ENCODE data around the gene TET3. TPM values are rescaled to one million over a fixed set of nuclear protein-coding genes. Genes with fewer than 3 reads are reported as not detected.

TET3 gene
- total RNA-seq, 8 experiments from 2014 or later = 3.0 to 19.7 (median 12.4) TPM

- peak in 5 of 8 experiments; percentile 24 to 81 (median 50) for ATAC-seq (replicated peaks in 6 of 8)
- WGBS, 10 experiments = 0 to 85% (median 80%) methylated on average over 1 to 5 of the region's 9 CpGs; no CpG with 5 or more reads in 5 of the 10 experiments
- Histone ChIP-seq H3K4me1 (replicated peaks in 1 of 2) (no peaks in the 10 kb centered on the region), H3K4me3 (no peak overlapping the region), H3K27ac (no peak overlapping the region)
- in situ Hi-C loops (cut with MboI; ENCODE audit: low pct_unique_long_range_greater_than_20kb in 2 of 9, low sequenced_read_pairs in 9 of 9, unreplicated experiment in 9 of 9) = no loop called here
These were observed 36.1 kb downstream of the TET3 start for GRCh38 chr2:74020702-74021406.

GRCh38 chr2:74021407-74021755, 36.7 kb downstream of the TET3 start:
- H3K4me3 ChIP-seq = no peak overlapping the region
- H3K27ac ChIP-seq = no peak overlapping the region
- no peak for ATAC-seq (replicated peaks in 6 of 8)
- in situ Hi-C loops (cut with MboI; ENCODE audit: low pct_unique_long_range_greater_than_20kb in 2 of 9, low sequenced_read_pairs in 9 of 9, unreplicated experiment in 9 of 9) = no loop called here
- no peaks in the 10 kb centered on the region for H3K4me1 ChIP-seq (replicated peaks in 1 of 2)
- WGBS, 10 experiments = 90 to 100% (median 92%) methylated on average over 1 to 4 of the region's 5 CpGs; no CpG with 5 or more reads in 6 of the 10 experiments

DNA sequence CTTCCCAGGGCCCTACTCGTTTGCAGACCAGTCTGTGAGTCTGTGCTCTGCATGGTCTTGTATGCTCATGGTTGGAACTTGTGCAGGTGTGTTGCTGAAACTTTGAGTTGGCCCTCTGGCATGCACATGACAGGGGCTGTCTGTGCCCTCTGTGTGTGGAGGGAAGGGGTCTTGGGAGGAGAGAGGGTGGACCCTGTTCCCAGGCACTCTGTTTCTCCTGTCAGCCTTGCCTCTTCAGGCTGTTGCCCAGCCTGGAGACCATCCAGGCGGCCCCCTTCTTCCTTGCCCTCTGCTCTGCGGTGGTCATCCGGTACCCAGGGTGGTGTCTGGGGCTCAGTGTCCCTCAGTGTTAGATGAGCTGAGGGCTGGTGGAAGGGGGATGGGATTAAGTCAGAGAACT, 39.5 kb downstream of the TET3 start:
- in situ Hi-C loops (cut with MboI; ENCODE audit: low pct_unique_long_range_greater_than_20kb in 2 of 9, low sequenced_read_pairs in 9 of 9, unreplicated experiment in 9 of 9) = no loop called here
- no peak overlapping the region for H3K4me3 ChIP-seq
- WGBS, 10 experiments = 13 to 100% (median 66%) methylated on average over 1 to 4 of the region's 4 CpGs; no CpG with 5 or more reads in 4 of the 10 experiments
- H3K4me1 ChIP-seq (replicated peaks in 1 of 2) = no peaks in the 10 kb centered on the region
- no peak for ATAC-seq (replicated peaks in 6 of 8)
- no peak overlapping the region for H3K27ac ChIP-seq

GRCh38 chr2:74025971-74026612, 41.4 kb downstream of the TET3 start:
- in situ Hi-C loops (cut with MboI; ENCODE audit: low pct_unique_long_range_greater_than_20kb in 2 of 9, low sequenced_read_pairs in 9 of 9, unreplicated experiment in 9 of 9) = no loop called here
- peak in 4 of 8 experiments; percentile 24 to 86 (median 64) for ATAC-seq (replicated peaks in 6 of 8)
- Histone ChIP-seq H3K27ac (no peak overlapping the region), H3K4me1 (replicated peaks in 1 of 2) (no peaks in the 10 kb centered on the region), H3K4me3 (no peak overlapping the region)
- 14 to 88% (median 49%) methylated on average over 1 to 3 of the region's 6 CpGs; no CpG with 5 or more reads in 7 of the 10 experiments for WGBS, 10 experiments

DNA sequence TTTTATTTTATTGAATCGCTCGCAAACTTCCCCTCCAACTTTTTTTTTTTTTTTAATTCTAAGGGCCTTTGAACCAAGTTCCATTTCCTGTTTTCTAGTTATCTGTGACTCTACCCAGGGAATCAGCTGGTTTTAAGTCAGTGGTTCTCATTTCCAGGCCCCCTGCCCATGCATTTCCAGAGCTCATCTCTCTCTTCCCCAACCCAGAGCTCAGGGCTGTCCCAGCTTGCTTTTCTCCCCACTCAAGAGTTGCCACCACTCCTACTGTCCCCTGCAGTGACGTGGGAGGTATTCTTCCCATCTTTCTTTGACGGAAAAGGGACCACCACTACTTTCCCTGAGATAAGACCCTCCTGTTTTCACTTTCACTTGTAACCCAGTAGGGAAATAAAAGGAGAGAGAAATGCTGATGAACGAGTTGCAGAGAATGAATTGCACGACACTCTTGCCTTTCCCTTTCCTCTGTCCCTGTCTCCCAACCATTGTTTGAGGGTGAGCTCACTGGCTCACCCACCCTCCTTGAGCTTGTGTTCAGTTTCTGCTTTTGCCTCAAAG, 42.1 kb downstream of the TET3 start:
- Histone ChIP-seq H3K4me3 (no peak overlapping the region), H3K27ac (no peak overlapping the region), H3K4me1 (replicated peaks in 1 of 2) (peaks cover 0 to 1% of the 10 kb centered on the region in 2 donors)
- no peak for ATAC-seq (replicated peaks in 6 of 8)
- in situ Hi-C loops (cut with MboI; ENCODE audit: low pct_unique_long_range_greater_than_20kb in 2 of 9, low sequenced_read_pairs in 9 of 9, unreplicated experiment in 9 of 9) = no loop called here
- WGBS, 10 experiments = 57 to 94% (median 75%) methylated on average over 2 to 6 of the region's 6 CpGs; no CpG with 5 or more reads in 1 of the 10 experiments

GRCh38 chr2:74027496-74027895, 42.8 kb downstream of the TET3 start:
- in situ Hi-C loops (cut with MboI; ENCODE audit: low pct_unique_long_range_greater_than_20kb in 2 of 9, low sequenced_read_pairs in 9 of 9, unreplicated experiment in 9 of 9) = no loop called here
- Histone ChIP-seq H3K4me1 (replicated peaks in 1 of 2) (peaks cover 6 to 7% of the 10 kb centered on the region in 2 donors), H3K27ac (no peak overlapping the region), H3K4me3 (no peak overlapping the region)
- WGBS, 10 experiments = 92 to 100% (median 100%) methylated on average over 1 of the region's 1 CpG; no CpG with 5 or more reads in 6 of the 10 experiments
- no peak for ATAC-seq (replicated peaks in 6 of 8)

DNA sequence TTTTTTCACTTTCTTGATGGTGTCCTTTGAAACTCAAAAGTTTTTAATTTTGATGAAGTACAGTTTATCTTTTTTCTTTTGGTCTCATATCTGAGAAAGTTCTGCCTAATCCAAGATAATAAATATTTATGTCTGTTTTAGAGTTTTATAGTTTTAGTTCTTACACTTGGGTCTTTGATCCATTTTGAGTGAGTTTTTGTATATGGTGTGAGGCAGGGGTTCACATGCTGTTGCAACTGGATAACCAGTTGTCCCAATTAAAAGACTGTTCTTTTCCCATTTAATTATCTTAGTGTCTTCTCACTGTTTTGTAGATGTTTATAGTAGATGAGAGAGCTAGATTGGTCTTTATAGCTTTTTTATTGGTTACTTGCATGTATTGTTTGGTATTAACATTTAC, 43.6 kb downstream of the TET3 start:
- no peak for ATAC-seq (replicated peaks in 6 of 8)
- Histone ChIP-seq H3K4me3 (no peak overlapping the region), H3K27ac (no peak overlapping the region), H3K4me1 (replicated peaks in 1 of 2) (peaks cover 12 to 13% of the 10 kb centered on the region in 2 donors)
- in situ Hi-C loops (cut with MboI; ENCODE audit: low pct_unique_long_range_greater_than_20kb in 2 of 9, low sequenced_read_pairs in 9 of 9, unreplicated experiment in 9 of 9) = no loop called here

GRCh38 chr2:74028741-74029140, 44.0 kb downstream of the TET3 start:
- in situ Hi-C loops (cut with MboI; ENCODE audit: low pct_unique_long_range_greater_than_20kb in 2 of 9, low sequenced_read_pairs in 9 of 9, unreplicated experiment in 9 of 9) = no loop called here
- peaks cover 12 to 13% of the 10 kb centered on the region in 2 donors for H3K4me1 ChIP-seq (replicated peaks in 1 of 2)
- H3K27ac ChIP-seq = no peak overlapping the region
- no peak overlapping the region for H3K4me3 ChIP-seq
- ATAC-seq (replicated peaks in 6 of 8) = no peak

DNA sequence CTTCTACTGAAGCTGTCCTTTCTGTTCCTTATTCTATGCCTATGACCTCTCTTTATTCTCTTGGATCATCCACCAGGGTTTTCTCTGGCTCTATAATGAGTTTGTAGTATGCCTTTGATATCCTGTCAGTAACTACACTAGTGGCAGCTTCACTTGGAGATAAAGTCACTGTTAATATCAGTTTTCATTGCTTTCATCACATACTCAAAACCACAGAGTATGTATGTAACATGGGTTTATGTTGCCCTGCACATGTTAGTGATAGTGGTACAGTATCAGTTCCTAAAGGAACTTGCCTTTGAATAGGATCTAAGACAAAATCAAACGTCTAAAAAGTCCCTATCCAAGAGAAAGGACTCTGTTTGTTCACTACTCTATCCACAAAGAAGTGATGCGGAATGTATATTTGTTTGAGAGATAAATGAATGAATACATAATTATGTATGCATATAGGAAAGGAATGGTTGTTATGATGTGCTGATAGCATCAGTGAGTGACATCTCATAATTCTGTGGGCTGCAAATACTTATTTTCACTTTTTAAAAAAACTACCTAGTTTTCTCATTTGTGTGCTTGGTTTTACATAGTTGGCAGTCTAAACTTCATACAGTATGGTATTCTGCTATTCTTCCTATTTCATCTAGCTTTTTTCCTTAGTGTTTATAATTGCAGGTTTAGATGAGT, 45.1 kb downstream of the TET3 start:
- WGBS, 10 experiments = 0 to 100% (median 85%) methylated on average over 1 to 2 of the region's 2 CpGs; no CpG with 5 or more reads in 2 of the 10 experiments
- ATAC-seq (replicated peaks in 6 of 8) = peak in 1 of 8 experiments; percentile 53
- no peak overlapping the region for H3K4me3 ChIP-seq
- in situ Hi-C loops (cut with MboI; ENCODE audit: low pct_unique_long_range_greater_than_20kb in 2 of 9, low sequenced_read_pairs in 9 of 9, unreplicated experiment in 9 of 9) = no loop called here
- peaks cover 12 to 13% of the 10 kb centered on the region in 2 donors for H3K4me1 ChIP-seq (replicated peaks in 1 of 2)
- no peak overlapping the region for H3K27ac ChIP-seq

GRCh38 chr2:74031221-74031620, 46.5 kb downstream of the TET3 start:
- no peak for ATAC-seq (replicated peaks in 6 of 8)
- in situ Hi-C loops (cut with MboI; ENCODE audit: low pct_unique_long_range_greater_than_20kb in 2 of 9, low sequenced_read_pairs in 9 of 9, unreplicated experiment in 9 of 9) = no loop called here
- 86 to 97% methylated on average over 1 to 3 of the region's 8 CpGs; no CpG with 5 or more reads in 8 of the 10 experiments for WGBS, 10 experiments
- no peak overlapping the region for H3K27ac ChIP-seq
- no peak overlapping the region for H3K4me3 ChIP-seq
- peaks cover 12 to 13% of the 10 kb centered on the region in 2 donors for H3K4me1 ChIP-seq (replicated peaks in 1 of 2)

- in situ Hi-C loops (cut with MboI; ENCODE audit: low pct_unique_long_range_greater_than_20kb in 2 of 9, low sequenced_read_pairs in 9 of 9, unreplicated experiment in 9 of 9) = no loop called here
- WGBS, 10 experiments = 29 to 100% (median 83%) methylated on average over 1 of the region's 2 CpGs; no CpG with 5 or more reads in 5 of the 10 experiments
- H3K27ac ChIP-seq = peak overlapping the region in 1 of 2 donors; percentile 22
These were observed 47.2 kb downstream of the TET3 start for GRCh38 chr2:74031959-74032287.

DNA sequence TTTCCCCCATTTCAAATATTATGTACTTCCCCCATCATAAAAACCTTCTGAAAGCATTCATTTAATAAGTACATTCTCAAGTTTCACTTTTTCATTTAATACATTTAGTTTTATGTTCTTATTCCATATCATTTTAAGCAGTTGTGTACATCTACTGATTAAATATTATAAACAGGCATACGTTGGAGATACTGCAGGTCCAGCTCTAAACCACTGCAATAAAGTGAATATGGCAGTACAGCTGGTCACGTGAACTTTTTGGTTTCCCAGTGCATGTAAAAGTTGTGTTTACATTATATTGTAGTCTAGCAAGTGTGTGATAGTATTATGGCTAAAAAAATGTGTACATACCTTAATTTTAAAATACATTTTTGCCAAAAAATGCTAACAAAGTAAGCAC, 48.7 kb downstream of the TET3 start:
- no peak overlapping the region for H3K27ac ChIP-seq
- ATAC-seq (replicated peaks in 6 of 8) = no peak
- 50 to 100% (median 87%) methylated on average over 1 to 2 of the region's 2 CpGs; no CpG with 5 or more reads in 2 of the 10 experiments for WGBS, 10 experiments

More at GRCh38 chr2:74031959-74032287, 47.2 kb downstream of the TET3 start:
- ATAC-seq (replicated peaks in 6 of 8) = no peak
- Histone ChIP-seq H3K4me1 (replicated peaks in 1 of 2) (peaks cover 12 to 13% of the 10 kb centered on the region in 2 donors), H3K4me3 (peak overlapping the region in 1 of 5 donors; percentile 18)

More for the DNA sequence above, 48.7 kb downstream of the TET3 start:
- in situ Hi-C loops (cut with MboI; ENCODE audit: low pct_unique_long_range_greater_than_20kb in 2 of 9, low sequenced_read_pairs in 9 of 9, unreplicated experiment in 9 of 9) = no loop called here
- peaks cover 12 to 13% of the 10 kb centered on the region in 2 donors for H3K4me1 ChIP-seq (replicated peaks in 1 of 2)
- no peak overlapping the region for H3K4me3 ChIP-seq
